KMS-11 (cell line): ENCODE data around the gene CD1C.
"Not testable (repeated sequence)": the region's sequence is repeated elsewhere in the genome, so short reads cannot be mapped to it uniquely, and the experiment has no call there.

ENCODE experiments used
- H2AFZ ChIP-seq: fragments of 200-600 bp; sonication (generic); 2 replicates; pipeline ENCODE4 v1.6.1; 2016; ENCODE audit warnings: antibody characterized with exemption, mixed run types, low read depth
- H3K27ac ChIP-seq: fragments of 200-600 bp; sonication (generic); 2 replicates; pipeline ENCODE4 v1.6.1; 2016; ENCODE audit warnings: mild to moderate bottlenecking, mixed run types
- H3K27me3 ChIP-seq: fragments of 200-600 bp; sonication (generic); 2 replicates; pipeline ENCODE4 v1.6.1; 2017; ENCODE audit warnings: mild to moderate bottlenecking, low read depth, mixed run types, moderate library complexity; ENCODE audit not compliant: insufficient read depth
- H3K36me3 ChIP-seq: fragments of 200-600 bp; sonication (generic); 2 replicates; pipeline ENCODE4 v1.6.1; 2017; ENCODE audit warnings: mild to moderate bottlenecking, mixed run types; ENCODE audit not compliant: insufficient read depth
- H3K4me1 ChIP-seq: fragments of 200-600 bp; sonication (generic); 2 replicates; pipeline ENCODE4 v1.6.1; 2016; ENCODE audit warnings: mild to moderate bottlenecking, low read depth, mixed run types; ENCODE audit not compliant: poor library complexity, severe bottlenecking
- H3K4me2 ChIP-seq: fragments of 200-600 bp; sonication (generic); 2 replicates; pipeline ENCODE4 v1.7.0; 2016; ENCODE audit warnings: mild to moderate bottlenecking, mixed run types
- H3K4me3 ChIP-seq: fragments of 200-600 bp; sonication (generic); IDR thresholded peaks from 2 replicates; pipeline ENCODE4 v1.6.1; 2017; ENCODE audit warnings: low read depth, low read length, mixed read lengths; ENCODE audit not compliant: insufficient read depth
- H3K79me2 ChIP-seq: fragments of 200-600 bp; sonication (generic); 2 replicates; pipeline ENCODE4 v1.6.1; 2016; ENCODE audit warnings: low read depth, mixed run types; ENCODE audit not compliant: insufficient read depth
- H3K9ac ChIP-seq: fragments of 200-600 bp; sonication (generic); 2 replicates; pipeline ENCODE4 v1.6.1; 2016; ENCODE audit warnings: mild to moderate bottlenecking, mixed run types
- H4K20me1 ChIP-seq: fragments of 200-600 bp; sonication (generic); 2 replicates; pipeline ENCODE4 v1.6.1; 2016; ENCODE audit warnings: mild to moderate bottlenecking, mixed run types; ENCODE audit not compliant: insufficient read depth
- TF ChIP-seq, protein P1 (sequence below): fragments of 200-600 bp; sonication (generic); conservative IDR thresholded peaks from 2 replicates; pipeline ENCODE4 v1.6.1; 2017; ENCODE audit warnings: low read depth, mild to moderate bottlenecking, antibody characterized with exemption, low read length, moderate library complexity, mixed read lengths

Gene CD1C

DNA sequence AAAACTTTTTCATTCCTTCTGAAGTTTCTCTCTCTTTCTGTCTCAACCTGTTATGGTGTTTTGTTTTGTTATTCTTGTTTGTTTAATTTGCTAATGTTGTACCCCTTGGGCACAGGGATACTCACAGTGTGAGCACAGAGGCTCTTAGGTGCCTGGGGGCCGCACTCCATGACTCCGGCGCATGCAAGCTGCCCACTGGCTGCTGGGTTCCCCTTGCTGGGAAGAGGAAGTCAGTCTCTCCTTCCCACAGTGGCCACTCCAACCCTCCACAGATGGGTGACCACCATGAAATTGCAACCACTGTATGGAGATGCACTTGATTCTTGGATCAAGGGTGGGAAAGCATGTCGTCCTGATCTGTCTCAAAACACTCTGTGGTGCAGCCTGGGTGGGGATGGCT, 40.1 kb upstream of the CD1C start:
- Histone ChIP-seq H3K79me2 (no peaks in the 10 kb centered on the region), H3K27ac (no peak overlapping the region), H2AFZ (no peak overlapping the region), H3K4me1 (peaks cover 16% of the 10 kb centered on the region), H3K4me3 (no peak overlapping the region), H3K9ac (no peak overlapping the region), H3K4me2 (no peak overlapping the region), H3K27me3 (peaks cover 9% of the 10 kb centered on the region; the same call in 1 of the 2 replicates), H4K20me1 (no peaks in the 10 kb centered on the region), H3K36me3 (no peaks in the 10 kb centered on the region)
- TF ChIP-seq, protein P1, sequence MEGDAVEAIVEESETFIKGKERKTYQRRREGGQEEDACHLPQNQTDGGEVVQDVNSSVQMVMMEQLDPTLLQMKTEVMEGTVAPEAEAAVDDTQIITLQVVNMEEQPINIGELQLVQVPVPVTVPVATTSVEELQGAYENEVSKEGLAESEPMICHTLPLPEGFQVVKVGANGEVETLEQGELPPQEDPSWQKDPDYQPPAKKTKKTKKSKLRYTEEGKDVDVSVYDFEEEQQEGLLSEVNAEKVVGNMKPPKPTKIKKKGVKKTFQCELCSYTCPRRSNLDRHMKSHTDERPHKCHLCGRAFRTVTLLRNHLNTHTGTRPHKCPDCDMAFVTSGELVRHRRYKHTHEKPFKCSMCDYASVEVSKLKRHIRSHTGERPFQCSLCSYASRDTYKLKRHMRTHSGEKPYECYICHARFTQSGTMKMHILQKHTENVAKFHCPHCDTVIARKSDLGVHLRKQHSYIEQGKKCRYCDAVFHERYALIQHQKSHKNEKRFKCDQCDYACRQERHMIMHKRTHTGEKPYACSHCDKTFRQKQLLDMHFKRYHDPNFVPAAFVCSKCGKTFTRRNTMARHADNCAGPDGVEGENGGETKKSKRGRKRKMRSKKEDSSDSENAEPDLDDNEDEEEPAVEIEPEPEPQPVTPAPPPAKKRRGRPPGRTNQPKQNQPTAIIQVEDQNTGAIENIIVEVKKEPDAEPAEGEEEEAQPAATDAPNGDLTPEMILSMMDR = no peak

- Histone ChIP-seq H3K27ac (no peak overlapping the region), H4K20me1 (no peaks in the 10 kb centered on the region), H3K4me3 (no peak overlapping the region), H3K4me2 (no peak overlapping the region), H2AFZ (no peak overlapping the region), H3K27me3 (peaks cover 9% of the 10 kb centered on the region; the same call in 1 of the 2 replicates), H3K9ac (no peak overlapping the region), H3K4me1 (peaks cover 16% of the 10 kb centered on the region), H3K36me3 (no peaks in the 10 kb centered on the region), H3K79me2 (no peaks in the 10 kb centered on the region)
- TF ChIP-seq, protein P1 = no peak
Measured at GRCh38 chr1:158251163-158251562, 38.6 kb upstream of the CD1C start.

- no peak overlapping the region for H3K27ac ChIP-seq
- H3K4me3 ChIP-seq = no peak overlapping the region
- H3K79me2 ChIP-seq = no peaks in the 10 kb centered on the region
Measured at GRCh38 chr1:158255656-158256055, 34.1 kb upstream of the CD1C start.

GRCh38 chr1:158256747-158257146, 33.0 kb upstream of the CD1C start:
- not testable (repeated sequence) for H3K79me2 ChIP-seq, H3K4me2 ChIP-seq, H4K20me1 ChIP-seq, H3K9ac ChIP-seq, H3K4me1 ChIP-seq, H3K27ac ChIP-seq, H3K27me3 ChIP-seq, H3K36me3 ChIP-seq, H2AFZ ChIP-seq, H3K4me3 ChIP-seq

More at GRCh38 chr1:158255656-158256055, 34.1 kb upstream of the CD1C start:
- Histone ChIP-seq H3K36me3 (no peaks in the 10 kb centered on the region), H4K20me1 (no peaks in the 10 kb centered on the region), H3K9ac (no peak overlapping the region), H3K4me1 (no peaks in the 10 kb centered on the region), H2AFZ (no peak overlapping the region), H3K27me3 (no peaks in the 10 kb centered on the region), H3K4me2 (no peak overlapping the region)
- TF ChIP-seq, protein P1 = no peak

DNA sequence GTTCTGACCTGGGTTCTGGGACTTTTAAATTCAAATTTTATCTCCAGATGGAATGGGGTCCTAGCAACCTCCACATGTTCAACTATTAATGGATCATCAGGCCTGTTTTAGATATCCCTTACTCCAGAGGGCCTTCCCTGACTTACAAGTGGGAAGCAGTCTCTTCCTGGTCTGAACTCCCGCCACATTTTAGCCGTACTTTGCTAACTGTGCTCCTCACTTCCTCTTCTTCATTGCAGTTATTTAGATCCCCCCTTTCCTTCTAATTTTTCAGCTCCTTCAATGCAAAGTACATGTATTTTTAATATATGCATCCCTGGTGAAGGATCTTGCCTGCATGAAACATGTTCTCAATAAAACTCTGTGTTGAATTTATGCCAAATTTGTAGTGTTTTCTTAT, 31.8 kb upstream of the CD1C start:
- Histone ChIP-seq H3K4me2 (no peak overlapping the region), H3K4me3 (no peak overlapping the region), H4K20me1 (no peaks in the 10 kb centered on the region), H3K27me3 (no peaks in the 10 kb centered on the region), H3K4me1 (no peaks in the 10 kb centered on the region), H3K9ac (no peak overlapping the region), H2AFZ (no peak overlapping the region), H3K79me2 (no peaks in the 10 kb centered on the region), H3K36me3 (no peaks in the 10 kb centered on the region), H3K27ac (no peak overlapping the region)
- TF ChIP-seq, protein P1 = no peak
